HCT116 (cell line): ENCODE data around the gene FCAMR. TPM values are rescaled to one million over a fixed set of nuclear protein-coding genes. Genes with fewer than 3 reads are reported as not detected.

ENCODE experiments used
- ATAC-seq: fragments of 200-7000 bp; cut with Tn5 transposase; 2 replicates; pipeline ENCODE4 v1.9.1; 2020; ENCODE audit warnings: mild to moderate bottlenecking, moderate library complexity
- BruUV-seq: library from RNA; stranded (reverse); fragments of 400-500 nt; replicated peaks from 2 replicates; lab custom pipeline; 2021; lab: Mats Ljungman, UMichigan
- CTCF ChIA-PET: fragments of 300-600 bp; sonication (Branson Sonifier 250); formaldehyde crosslinking; loops from one replicate; lab custom pipeline; 2021; ENCODE audit warnings: antibody characterized with exemption; lab: Charles Lee
- POLR2A ChIA-PET: fragments of 300-600, 350-600 bp; sonication (Branson Sonifier 250); formaldehyde crosslinking; loops from one replicate; lab custom pipeline; 2021; ENCODE audit warnings: antibody characterized with exemption; lab: Charles Lee
- RAD21 ChIA-PET, 2 experiments: fragments of 300-600 bp; sonication (Branson Sonifier 250); formaldehyde crosslinking; loops; one replicate each; lab custom pipeline; 2023; ENCODE audit warnings: low total read pairs in 2 of 2; ENCODE audit not compliant: uncharacterized antibody in 2 of 2, unreplicated experiment in 2 of 2, low non-redundant PET in 1 of 2; lab: Charles Lee
- DNase-seq: peaks from one replicate; pipeline ENCODE4 v3.0.0-alpha.2; 2010; ENCODE audit warnings: low read depth, low spot score
- H2AFZ ChIP-seq: fragments of 200-600 bp; shearing (Covaris generic), sonication (generic); 2 replicates; pipeline ENCODE4 v1.6.1; 2017; ENCODE audit warnings: low read depth, mixed run types, mixed read lengths, antibody characterized with exemption, low read length; ENCODE audit not compliant: poor library complexity, severe bottlenecking
- H3K27ac ChIP-seq: 2 replicates; pipeline ENCODE4 v1.5.1; 2012; ENCODE audit warnings: low read depth, low read length
- H3K27me3 ChIP-seq: fragments of 200-600 bp; sonication (generic); 2 replicates; pipeline ENCODE4 v1.6.1; 2016; ENCODE audit warnings: mixed run types, low read length, mixed read lengths; ENCODE audit not compliant: insufficient read depth
- H3K36me3 ChIP-seq, 2 experiments: fragments of 200-500 bp in 1 of 2; fragments of 200-600 bp in 1 of 2; sonication (Bioruptor generic) in 1 of 2; sonication (generic) in 1 of 2; 2 replicates each; pipeline versions ENCODE4 v1.5.1 to v1.6.1; 2014 to 2016; ENCODE audit warnings: low read length in 2 of 2, inconsistent platforms in 1 of 2, mixed read lengths in 1 of 2, mixed run types in 1 of 2; ENCODE audit not compliant: insufficient read depth in 2 of 2, control insufficient read depth in 1 of 2
- H3K4me1 ChIP-seq, 2 experiments: fragments of 200-600 bp in 1 of 2; sonication (generic) in 1 of 2; 2 replicates each; pipeline versions ENCODE4 v1.5.1 to v1.6.1; 2012 to 2017; ENCODE audit warnings: low read length in 2 of 2, inconsistent platforms in 1 of 2, mild to moderate bottlenecking in 1 of 2, mixed read lengths in 1 of 2, mixed run types in 1 of 2, moderate library complexity in 1 of 2; ENCODE audit not compliant: insufficient read depth in 2 of 2, control insufficient read depth in 1 of 2
- H3K4me2 ChIP-seq: fragments of 200-600 bp; sonication (generic); 2 replicates; pipeline ENCODE4 v1.6.1; 2017; ENCODE audit warnings: mixed run types, low read length, mixed read lengths
- H3K4me3 ChIP-seq, 2 experiments: fragments of 200-600 bp in 1 of 2; sonication (generic) in 1 of 2; replicated peaks in 1 of 2; 2 replicates each; pipeline ENCODE4 v1.5.1; 2011 to 2016; ENCODE audit warnings: low read length in 2 of 2, control low read depth in 1 of 2, low read depth in 1 of 2, mild to moderate bottlenecking in 1 of 2, mixed read lengths in 1 of 2, mixed run types in 1 of 2
- H3K79me2 ChIP-seq: fragments of 200-600 bp; sonication (generic); 2 replicates; pipeline ENCODE4 v1.6.1; 2017; ENCODE audit warnings: mild to moderate bottlenecking, mixed run types, low read length, moderate library complexity, mixed read lengths; ENCODE audit not compliant: insufficient read depth
- H3K9ac ChIP-seq: fragments of 200-600 bp; sonication (generic); 2 replicates; pipeline ENCODE4 v1.6.1; 2016; ENCODE audit warnings: low read length, mixed read lengths
- H3K9me2 ChIP-seq: fragments of 200-600 bp; sonication (generic), shearing (Covaris generic); 2 replicates; pipeline ENCODE4 v1.6.1; 2017; ENCODE audit warnings: mixed run types, mild to moderate bottlenecking, moderate library complexity; ENCODE audit not compliant: insufficient read depth
- H3K9me3 ChIP-seq, 2 experiments: fragments of 200-500 bp in 1 of 2; fragments of 200-600 bp in 1 of 2; sonication (Bioruptor generic) in 1 of 2; sonication (generic) in 1 of 2; 2 replicates each; pipeline ENCODE4 v1.6.1; 2014 to 2017; ENCODE audit warnings: low read length in 2 of 2, mixed read lengths in 2 of 2, inconsistent platforms in 1 of 2, low read depth in 1 of 2, mild to moderate bottlenecking in 1 of 2, mixed run types in 1 of 2, moderate library complexity in 1 of 2; ENCODE audit not compliant: control insufficient read depth in 1 of 2, insufficient read depth in 1 of 2
- H4K20me1 ChIP-seq: fragments of 200-600 bp; sonication (generic), shearing (Covaris generic); 2 replicates; pipeline ENCODE4 v1.6.1; 2017; ENCODE audit warnings: mixed run types, mild to moderate bottlenecking, moderate library complexity; ENCODE audit not compliant: insufficient read depth
- CEBPB ChIP-seq: IDR thresholded peaks from 2 replicates; pipeline ENCODE4 v1.6.1; 2012; ENCODE audit warnings: low read depth
- EGR1 ChIP-seq: IDR thresholded peaks from 2 replicates; pipeline ENCODE4 v1.6.1; 2012; ENCODE audit warnings: low read depth
- ELF1 ChIP-seq: IDR thresholded peaks from 2 replicates; pipeline ENCODE4 v1.6.1; 2012; ENCODE audit warnings: low read depth, borderline replicate concordance
- EZH2 ChIP-seq: fragments of 200-600 bp; sonication (generic); IDR thresholded peaks from 2 replicates; pipeline ENCODE4 v1.6.1; 2017; ENCODE audit warnings: antibody characterized with exemption, mixed run types
- EZH2phosphoT487 ChIP-seq: fragments of 200-600 bp; IDR thresholded peaks from 2 replicates; pipeline ENCODE4 v1.6.1; 2018; ENCODE audit warnings: antibody characterized with exemption, borderline replicate concordance
- FOSL1 ChIP-seq: IDR thresholded peaks from 2 replicates; pipeline ENCODE4 v1.6.1; 2012; ENCODE audit warnings: low read depth
- JUND ChIP-seq: IDR thresholded peaks from 2 replicates; pipeline ENCODE4 v1.6.1; 2012
- POLR2A ChIP-seq: IDR thresholded peaks from 2 replicates; pipeline ENCODE4 v1.7.0; 2011; ENCODE audit warnings: borderline replicate concordance; ENCODE audit not compliant: insufficient read depth, insufficient read length; ENCODE audit errors: extremely low read depth
- POLR2AphosphoS5 ChIP-seq: IDR thresholded peaks from 2 replicates; pipeline ENCODE4 v1.6.1; 2011; ENCODE audit warnings: mild to moderate bottlenecking, low read depth, low read length, moderate library complexity
- RAD21 ChIP-seq: IDR thresholded peaks from 2 replicates; pipeline ENCODE4 v1.6.1; 2012; ENCODE audit warnings: low read depth, mild to moderate bottlenecking
- SIN3A ChIP-seq: IDR thresholded peaks from 2 replicates; pipeline ENCODE4 v1.6.1; 2012; ENCODE audit warnings: low read depth
- YY1 ChIP-seq: IDR thresholded peaks from 2 replicates; pipeline ENCODE4 v1.6.1; 2011; ENCODE audit warnings: low read length, low read depth, moderate library complexity, mild to moderate bottlenecking; ENCODE audit not compliant: insufficient replicate concordance; ENCODE audit errors: extremely low read depth
- ZFX ChIP-seq: fragments of 450-650 bp; IDR thresholded peaks from 2 replicates; pipeline ENCODE4 v1.6.1; 2017
- intact Hi-C: fragments of 100-400 bp; cut with micrococcal nuclease; formaldehyde crosslinking; loops from 2 replicates; pipeline ENCODE4 v1.10.0; 2022
- total RNA-seq: library from RNA; stranded (reverse); gene quantifications from one replicate; pipeline ENCODE4 v1.2.1, GENCODE V29; 2021; ENCODE audit not compliant: unreplicated experiment
- TF ChIP-seq, protein P1 (sequence below): IDR thresholded peaks from 2 replicates; pipeline ENCODE4 v1.6.1; 2012
- TF ChIP-seq, protein P2 (sequence below), 3 experiments: fragments of 200-600 bp in 1 of 3; sonication (generic) in 1 of 3; IDR thresholded peaks in 2 of 3; conservative IDR thresholded peaks in 1 of 3; 2 replicates each; pipeline ENCODE4 v1.5.1; 2012 to 2017; ENCODE audit warnings: low read depth in 2 of 3, low read length in 2 of 3, antibody characterized with exemption in 1 of 3, borderline replicate concordance in 1 of 3, control low read depth in 1 of 3, mild to moderate bottlenecking in 1 of 3, mixed read lengths in 1 of 3, mixed run types in 1 of 3, moderate library complexity in 1 of 3; ENCODE audit not compliant: insufficient read depth in 1 of 3
- TF ChIP-seq, protein P3 (sequence below): IDR thresholded peaks from 2 replicates; pipeline ENCODE4 v1.6.1; 2012; ENCODE audit warnings: low read depth
- TF ChIP-seq, protein P4 (sequence below): IDR thresholded peaks from 2 replicates; pipeline ENCODE4 v1.6.1; 2012

FCAMR gene
- total RNA-seq, 1 experiment from 2014 or later: not detected

- intact Hi-C loops: no loop called here
- no peak for TF ChIP-seq POLR2A
- TF ChIP-seq EGR1: no peak
- TF ChIP-seq EZH2: no peak
- TF ChIP-seq FOSL1: no peak
- TF ChIP-seq POLR2AphosphoS5: no peak
- TF ChIP-seq ZFX: no peak
- TF ChIP-seq, protein P1, sequence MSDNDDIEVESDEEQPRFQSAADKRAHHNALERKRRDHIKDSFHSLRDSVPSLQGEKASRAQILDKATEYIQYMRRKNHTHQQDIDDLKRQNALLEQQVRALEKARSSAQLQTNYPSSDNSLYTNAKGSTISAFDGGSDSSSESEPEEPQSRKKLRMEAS: no peak
- TF ChIP-seq SIN3A: no peak
- no peak for TF ChIP-seq CEBPB
- TF ChIP-seq YY1: no peak
- no peak for TF ChIP-seq ELF1
- no peak for TF ChIP-seq JUND
- TF ChIP-seq, protein P2, sequence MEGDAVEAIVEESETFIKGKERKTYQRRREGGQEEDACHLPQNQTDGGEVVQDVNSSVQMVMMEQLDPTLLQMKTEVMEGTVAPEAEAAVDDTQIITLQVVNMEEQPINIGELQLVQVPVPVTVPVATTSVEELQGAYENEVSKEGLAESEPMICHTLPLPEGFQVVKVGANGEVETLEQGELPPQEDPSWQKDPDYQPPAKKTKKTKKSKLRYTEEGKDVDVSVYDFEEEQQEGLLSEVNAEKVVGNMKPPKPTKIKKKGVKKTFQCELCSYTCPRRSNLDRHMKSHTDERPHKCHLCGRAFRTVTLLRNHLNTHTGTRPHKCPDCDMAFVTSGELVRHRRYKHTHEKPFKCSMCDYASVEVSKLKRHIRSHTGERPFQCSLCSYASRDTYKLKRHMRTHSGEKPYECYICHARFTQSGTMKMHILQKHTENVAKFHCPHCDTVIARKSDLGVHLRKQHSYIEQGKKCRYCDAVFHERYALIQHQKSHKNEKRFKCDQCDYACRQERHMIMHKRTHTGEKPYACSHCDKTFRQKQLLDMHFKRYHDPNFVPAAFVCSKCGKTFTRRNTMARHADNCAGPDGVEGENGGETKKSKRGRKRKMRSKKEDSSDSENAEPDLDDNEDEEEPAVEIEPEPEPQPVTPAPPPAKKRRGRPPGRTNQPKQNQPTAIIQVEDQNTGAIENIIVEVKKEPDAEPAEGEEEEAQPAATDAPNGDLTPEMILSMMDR (IDR thresholded peaks at IDR 0.05 in 2 of 3, conservative IDR thresholded peaks at IDR 0.05 in 1 of 3; ENCODE audit: borderline replicate concordance in 1 of 3, insufficient read depth in 1 of 3, low read depth in 2 of 3, low read length in 2 of 3): no peak
- no peak for TF ChIP-seq RAD21
- TF ChIP-seq, protein P3, sequence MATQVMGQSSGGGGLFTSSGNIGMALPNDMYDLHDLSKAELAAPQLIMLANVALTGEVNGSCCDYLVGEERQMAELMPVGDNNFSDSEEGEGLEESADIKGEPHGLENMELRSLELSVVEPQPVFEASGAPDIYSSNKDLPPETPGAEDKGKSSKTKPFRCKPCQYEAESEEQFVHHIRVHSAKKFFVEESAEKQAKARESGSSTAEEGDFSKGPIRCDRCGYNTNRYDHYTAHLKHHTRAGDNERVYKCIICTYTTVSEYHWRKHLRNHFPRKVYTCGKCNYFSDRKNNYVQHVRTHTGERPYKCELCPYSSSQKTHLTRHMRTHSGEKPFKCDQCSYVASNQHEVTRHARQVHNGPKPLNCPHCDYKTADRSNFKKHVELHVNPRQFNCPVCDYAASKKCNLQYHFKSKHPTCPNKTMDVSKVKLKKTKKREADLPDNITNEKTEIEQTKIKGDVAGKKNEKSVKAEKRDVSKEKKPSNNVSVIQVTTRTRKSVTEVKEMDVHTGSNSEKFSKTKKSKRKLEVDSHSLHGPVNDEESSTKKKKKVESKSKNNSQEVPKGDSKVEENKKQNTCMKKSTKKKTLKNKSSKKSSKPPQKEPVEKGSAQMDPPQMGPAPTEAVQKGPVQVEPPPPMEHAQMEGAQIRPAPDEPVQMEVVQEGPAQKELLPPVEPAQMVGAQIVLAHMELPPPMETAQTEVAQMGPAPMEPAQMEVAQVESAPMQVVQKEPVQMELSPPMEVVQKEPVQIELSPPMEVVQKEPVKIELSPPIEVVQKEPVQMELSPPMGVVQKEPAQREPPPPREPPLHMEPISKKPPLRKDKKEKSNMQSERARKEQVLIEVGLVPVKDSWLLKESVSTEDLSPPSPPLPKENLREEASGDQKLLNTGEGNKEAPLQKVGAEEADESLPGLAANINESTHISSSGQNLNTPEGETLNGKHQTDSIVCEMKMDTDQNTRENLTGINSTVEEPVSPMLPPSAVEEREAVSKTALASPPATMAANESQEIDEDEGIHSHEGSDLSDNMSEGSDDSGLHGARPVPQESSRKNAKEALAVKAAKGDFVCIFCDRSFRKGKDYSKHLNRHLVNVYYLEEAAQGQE: no peak
- TF ChIP-seq EZH2phosphoT487: no peak
- TF ChIP-seq, protein P4, sequence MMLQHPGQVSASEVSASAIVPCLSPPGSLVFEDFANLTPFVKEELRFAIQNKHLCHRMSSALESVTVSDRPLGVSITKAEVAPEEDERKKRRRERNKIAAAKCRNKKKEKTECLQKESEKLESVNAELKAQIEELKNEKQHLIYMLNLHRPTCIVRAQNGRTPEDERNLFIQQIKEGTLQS: no peak
- Histone ChIP-seq H3K4me1 (no peaks in the 10 kb centered on the region), H3K9me2 (no peaks in the 10 kb centered on the region), H3K27me3 (peaks cover 11% of the 10 kb centered on the region; the same call in 1 of the 2 replicates), H4K20me1 (no peaks in the 10 kb centered on the region), H3K4me3 (no peak overlapping the region), H3K79me2 (no peaks in the 10 kb centered on the region), H3K9me3 (no peaks in the 10 kb centered on the region), H3K36me3 (no peaks in the 10 kb centered on the region), H3K27ac (no peak overlapping the region), H2AFZ (no peak overlapping the region), H3K4me2 (no peak overlapping the region), H3K9ac (no peak overlapping the region)
- ChIA-PET CTCF (interaction anchor here (1.2 kb wide), 1 partner anchor 35 kb away, joined by 3 read pairs; no protein-coding TSS in a partner anchor), RAD21 (no interaction called here), POLR2A (no interaction called here)
- no TSS peak for BruUV-seq
- DNase-seq (no peak), ATAC-seq (no peak)
Measured at GRCh38 chr1:206972728-206973127, 2.5 kb upstream of the FCAMR start.
